BLaER1 treated with 17β-estradiol and CSF1 and Interleukin-3, amounts not matched to agents 10 nM and 100 nM (cell line): ENCODE measurements around the gene NAT14.
A peak's percentile ranks its signal among the peaks of the same experiment; 100 is the strongest.

Experiments
- H3K27ac ChIP-seq, 11 experiments: shearing (Covaris generic); formaldehyde crosslinking; 2 replicates each; pipeline ENCODE4 v1.8.1; 2022
- H3K27me3 ChIP-seq, 11 experiments: shearing (Covaris generic); formaldehyde crosslinking; 2 replicates each; pipeline ENCODE4 v1.8.1; 2022
- H3K36me3 ChIP-seq, 11 experiments: shearing (Covaris generic); formaldehyde crosslinking; 2 replicates each; pipeline ENCODE4 v1.8.1; 2022
- H3K4me1 ChIP-seq, 10 experiments: shearing (Covaris generic); formaldehyde crosslinking; 2 replicates each; pipeline ENCODE4 v1.8.1; 2022
- H3K4me2 ChIP-seq, 11 experiments: shearing (Covaris generic); formaldehyde crosslinking; 2 replicates each; pipeline ENCODE4 v1.8.1; 2022
- H3K4me3 ChIP-seq, 10 experiments: shearing (Covaris generic); formaldehyde crosslinking; 2 replicates each; pipeline ENCODE4 v1.8.1; 2022
- H3K9ac ChIP-seq, 11 experiments: shearing (Covaris generic); formaldehyde crosslinking; 2 replicates each; pipeline ENCODE4 v1.8.1; 2022
- H3K9me3 ChIP-seq, 11 experiments: shearing (Covaris generic); formaldehyde crosslinking; replicated peaks in 1 of 11; 2 replicates each; pipeline ENCODE4 v1.8.1; 2022
- H4K20me1 ChIP-seq, 11 experiments: shearing (Covaris generic); formaldehyde crosslinking; 2 replicates each; pipeline ENCODE4 v1.8.1; 2022
- Cebpa-rat ChIP-seq, 11 experiments: shearing (Covaris generic); IDR thresholded peaks; 2 replicates each; pipeline ENCODE4 v1.8.1; 2022

Gene NAT14

DNA sequence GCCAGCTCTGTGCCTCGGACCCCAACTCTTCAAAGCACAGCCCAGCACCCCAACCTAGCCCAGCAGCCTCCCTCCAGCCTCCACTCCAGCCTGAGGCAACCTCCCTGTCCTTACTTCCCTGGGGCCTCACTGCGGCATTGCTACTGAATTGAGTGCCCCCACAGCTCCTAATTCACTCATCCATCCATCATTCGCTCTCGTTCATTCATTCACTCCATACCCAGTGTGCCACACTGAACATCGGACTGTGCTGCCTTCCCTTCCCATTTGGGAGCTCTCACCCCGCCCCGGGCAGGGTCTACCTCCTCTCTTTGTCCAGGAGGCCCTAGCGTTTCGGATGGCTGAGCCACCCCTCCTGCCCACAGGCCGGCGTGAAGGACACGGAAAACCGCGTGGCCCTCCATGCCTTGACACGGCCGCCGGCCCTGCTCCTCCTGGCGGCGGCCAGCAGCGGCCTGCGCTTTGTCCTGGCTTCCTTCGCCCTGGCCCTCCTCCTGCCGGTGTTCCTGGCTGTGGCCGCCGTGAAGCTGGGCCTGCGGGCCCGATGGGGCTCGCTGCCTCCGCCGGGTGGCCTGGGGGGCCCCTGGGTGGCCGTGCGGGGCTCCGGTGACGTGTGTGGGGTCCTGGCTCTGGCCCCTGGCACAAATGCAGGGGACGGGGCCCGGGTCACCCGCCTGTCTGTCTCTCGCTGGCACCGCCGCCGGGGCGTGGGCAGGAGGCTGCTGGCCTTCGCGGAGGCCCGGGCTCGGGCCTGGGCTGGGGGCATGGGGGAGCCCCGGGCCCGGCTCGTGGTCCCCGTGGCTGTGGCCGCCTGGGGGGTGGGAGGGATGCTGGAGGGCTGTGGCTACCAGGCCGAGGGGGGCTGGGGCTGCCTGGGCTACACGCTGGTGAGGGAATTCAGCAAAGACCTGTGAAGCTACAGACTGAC is 1.3 kb downstream of the NAT14 start:
- Histone ChIP-seq H3K4me3 (peak overlapping the region; percentile 64 to 79 (median 68); a peak in 10 of 20 replicates), H3K27ac (peak overlapping the region in 10 of 11 experiments; percentile 38 to 80 (median 64); a peak in 18 of 22 replicates), H3K9ac (peak overlapping the region; percentile 51 to 83 (median 78); a peak in 20 of 22 replicates), H3K27me3 (no peaks in the 10 kb centered on the region), H3K4me1 (peaks cover 51 to 72% (median 62%) of the 10 kb centered on the region in 10 experiments), H3K9me3 (no peaks in the 10 kb centered on the region), H3K4me2 (peak overlapping the region; percentile 89 to 100 (median 96)), H3K36me3 (peaks cover 2 to 24% (median 12%) of the 10 kb centered on the region in 11 experiments; a peak in 15 of 22 replicates), H4K20me1 (peaks cover 0 to 38% (median 0%) of the 10 kb centered on the region in 11 experiments; a peak in 9 of 22 replicates)
- no peak for TF ChIP-seq Cebpa-rat (IDR thresholded peaks at IDR 0.05)

GRCh38 chr19:55486971-55487923 is 2.3 kb downstream of the NAT14 start:
- TF ChIP-seq Cebpa-rat (IDR thresholded peaks at IDR 0.05): no peak
- Histone ChIP-seq H3K36me3 (peaks cover 0 to 17% (median 11%) of the 10 kb centered on the region in 11 experiments; a peak in 15 of 22 replicates), H3K27ac (peak overlapping the region; percentile 8 to 80 (median 61); a peak in 21 of 22 replicates), H3K9me3 (no peaks in the 10 kb centered on the region), H3K27me3 (no peaks in the 10 kb centered on the region), H3K4me1 (peaks cover 51 to 78% (median 64%) of the 10 kb centered on the region in 10 experiments), H3K4me2 (peak overlapping the region; percentile 89 to 100 (median 96)), H4K20me1 (peaks cover 0 to 35% (median 0%) of the 10 kb centered on the region in 11 experiments; a peak in 9 of 22 replicates), H3K9ac (peak overlapping the region; percentile 31 to 83 (median 78)), H3K4me3 (peak overlapping the region in 2 of 10 experiments; percentile 16 to 79; a peak in 2 of 20 replicates)

DNA sequence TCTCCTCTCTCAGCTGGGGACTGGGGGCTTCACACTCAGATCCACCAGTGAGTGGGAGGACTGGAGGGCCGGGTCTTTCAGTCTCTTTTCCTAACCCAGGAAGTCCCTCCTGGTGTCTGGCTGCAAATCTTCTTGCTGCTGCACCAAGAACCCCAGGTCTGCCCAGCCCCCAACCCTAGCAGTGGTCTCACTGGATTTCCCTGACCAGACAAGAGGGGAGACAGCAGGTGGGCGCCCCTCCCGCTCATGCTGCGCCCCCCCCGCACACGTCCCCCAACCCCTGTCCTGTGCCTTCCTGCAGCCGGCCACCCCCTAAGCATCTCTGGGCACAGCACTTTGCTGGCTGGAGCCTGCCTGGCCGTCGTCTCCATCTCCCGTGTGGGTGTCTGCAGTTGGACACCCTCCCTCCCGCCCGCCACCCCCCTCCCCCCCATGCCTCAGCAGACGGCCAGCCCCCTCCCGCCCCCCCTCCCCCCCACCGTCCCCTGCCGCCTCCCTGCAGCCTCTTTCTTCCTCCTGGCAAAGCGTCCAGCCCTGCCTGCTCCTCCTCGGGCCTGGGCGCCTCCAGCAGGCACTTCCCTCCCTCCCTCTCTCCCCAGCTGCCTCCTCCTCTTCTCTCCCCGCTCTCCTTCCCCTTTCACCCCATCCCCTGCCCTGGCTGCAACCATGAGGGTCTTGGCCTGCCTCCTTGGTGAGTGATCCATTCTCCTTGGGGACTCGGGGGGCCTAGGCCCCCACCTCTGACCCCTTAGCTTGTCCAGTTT is 3.1 kb downstream of the NAT14 start, which contains the start of gene SSC5D:
Gene SSC5D, plus strand, starts transcription at position 513 of the 764 bp plus-strand sequence. Its CDS starts 154 bp downstream, at position 667.
- H3K4me3 ChIP-seq: peak within 1 kb of the TSS in 2 of 10 experiments; percentile 16 to 79; a peak in 1 of 20 replicates
- H3K9me3 ChIP-seq: no peaks in the 10 kb centered on the region
- peaks cover 50 to 78% (median 62%) of the 10 kb centered on the region in 10 experiments for H3K4me1 ChIP-seq
- H4K20me1 ChIP-seq: peaks cover 0 to 29% (median 0%) of the 10 kb centered on the region in 11 experiments; a peak in 9 of 22 replicates
- H3K9ac ChIP-seq: peak within 1 kb of the TSS; percentile 31 to 83 (median 78)
- peak within 1 kb of the TSS; percentile 8 to 80 (median 61); a peak in 21 of 22 replicates for H3K27ac ChIP-seq
- TF ChIP-seq Cebpa-rat (IDR thresholded peaks at IDR 0.05): no peak
- H3K36me3 ChIP-seq: peaks cover 0 to 9% (median 5%) of the 10 kb centered on the region in 11 experiments; a peak in 12 of 22 replicates
- no peaks in the 10 kb centered on the region for H3K27me3 ChIP-seq
- H3K4me2 ChIP-seq: peak within 1 kb of the TSS; percentile 89 to 100 (median 96)

DNA sequence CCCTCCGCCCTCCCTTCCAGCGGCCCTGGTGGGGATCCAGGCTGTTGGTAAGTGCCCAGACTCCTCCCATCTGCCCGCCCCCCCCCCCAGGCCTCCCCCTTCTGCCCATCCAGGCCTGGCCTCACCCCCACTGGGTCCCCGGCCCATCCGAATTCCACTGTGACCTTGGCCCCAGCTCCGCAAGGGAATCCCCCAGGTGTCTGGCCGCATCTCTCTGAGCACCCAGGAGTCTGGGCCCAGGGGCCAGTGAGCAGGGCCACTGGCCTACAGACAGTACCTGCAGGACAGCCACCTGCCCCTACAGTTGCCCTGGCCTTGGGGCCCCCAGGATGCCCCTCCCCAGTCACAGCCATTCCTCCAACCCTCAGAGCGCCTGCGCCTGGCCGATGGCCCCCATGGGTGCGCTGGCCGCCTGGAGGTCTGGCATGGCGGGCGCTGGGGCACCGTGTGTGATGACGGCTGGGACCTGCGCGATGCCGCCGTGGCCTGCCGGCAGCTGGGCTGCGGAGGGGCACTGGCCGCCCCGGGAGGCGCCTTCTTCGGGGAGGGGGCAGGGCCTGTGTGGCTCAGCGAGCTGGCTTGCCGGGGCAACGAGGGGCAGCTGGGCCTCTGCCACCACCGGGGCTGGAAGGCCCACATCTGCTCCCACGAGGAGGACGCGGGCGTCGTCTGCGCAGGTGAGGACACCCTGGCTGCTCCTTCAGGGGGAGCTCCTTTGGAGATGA is 4.2 kb downstream of the NAT14 start:
- Histone ChIP-seq H3K27ac (peak overlapping the region in 1 of 11 experiments; percentile 36; a peak in 1 of 22 replicates), H3K4me1 (peaks cover 39 to 71% (median 54%) of the 10 kb centered on the region in 10 experiments), H3K9me3 (no peaks in the 10 kb centered on the region), H3K4me3 (no peak overlapping the region), H3K4me2 (peak overlapping the region in 10 of 11 experiments; percentile 5 to 65 (median 58); a peak in 17 of 22 replicates), H3K36me3 (no peaks in the 10 kb centered on the region), H3K27me3 (no peaks in the 10 kb centered on the region), H3K9ac (peak overlapping the region in 7 of 11 experiments; percentile 24 to 42 (median 33); a peak in 4 of 22 replicates), H4K20me1 (peaks cover 0 to 18% (median 0%) of the 10 kb centered on the region in 11 experiments; a peak in 6 of 22 replicates)
- no peak for TF ChIP-seq Cebpa-rat (IDR thresholded peaks at IDR 0.05)

GRCh38 chr19:55489711-55490477 is 4.9 kb downstream of the NAT14 start:
- TF ChIP-seq Cebpa-rat (IDR thresholded peaks at IDR 0.05): no peak
- peak overlapping the region in 7 of 11 experiments; percentile 24 to 42 (median 33); a peak in 4 of 22 replicates for H3K9ac ChIP-seq
- H3K27me3 ChIP-seq: no peaks in the 10 kb centered on the region
- H3K9me3 ChIP-seq: no peaks in the 10 kb centered on the region
- peaks cover 33 to 69% (median 53%) of the 10 kb centered on the region in 10 experiments for H3K4me1 ChIP-seq
- H4K20me1 ChIP-seq: peaks cover 0 to 15% (median 0%) of the 10 kb centered on the region in 11 experiments; a peak in 4 of 22 replicates
- peak overlapping the region in 10 of 11 experiments; percentile 5 to 65 (median 55); a peak in 17 of 22 replicates for H3K4me2 ChIP-seq
- peak overlapping the region in 1 of 11 experiments; percentile 36; a peak in 1 of 22 replicates for H3K27ac ChIP-seq
- H3K36me3 ChIP-seq: no peaks in the 10 kb centered on the region
- no peak overlapping the region for H3K4me3 ChIP-seq

DNA sequence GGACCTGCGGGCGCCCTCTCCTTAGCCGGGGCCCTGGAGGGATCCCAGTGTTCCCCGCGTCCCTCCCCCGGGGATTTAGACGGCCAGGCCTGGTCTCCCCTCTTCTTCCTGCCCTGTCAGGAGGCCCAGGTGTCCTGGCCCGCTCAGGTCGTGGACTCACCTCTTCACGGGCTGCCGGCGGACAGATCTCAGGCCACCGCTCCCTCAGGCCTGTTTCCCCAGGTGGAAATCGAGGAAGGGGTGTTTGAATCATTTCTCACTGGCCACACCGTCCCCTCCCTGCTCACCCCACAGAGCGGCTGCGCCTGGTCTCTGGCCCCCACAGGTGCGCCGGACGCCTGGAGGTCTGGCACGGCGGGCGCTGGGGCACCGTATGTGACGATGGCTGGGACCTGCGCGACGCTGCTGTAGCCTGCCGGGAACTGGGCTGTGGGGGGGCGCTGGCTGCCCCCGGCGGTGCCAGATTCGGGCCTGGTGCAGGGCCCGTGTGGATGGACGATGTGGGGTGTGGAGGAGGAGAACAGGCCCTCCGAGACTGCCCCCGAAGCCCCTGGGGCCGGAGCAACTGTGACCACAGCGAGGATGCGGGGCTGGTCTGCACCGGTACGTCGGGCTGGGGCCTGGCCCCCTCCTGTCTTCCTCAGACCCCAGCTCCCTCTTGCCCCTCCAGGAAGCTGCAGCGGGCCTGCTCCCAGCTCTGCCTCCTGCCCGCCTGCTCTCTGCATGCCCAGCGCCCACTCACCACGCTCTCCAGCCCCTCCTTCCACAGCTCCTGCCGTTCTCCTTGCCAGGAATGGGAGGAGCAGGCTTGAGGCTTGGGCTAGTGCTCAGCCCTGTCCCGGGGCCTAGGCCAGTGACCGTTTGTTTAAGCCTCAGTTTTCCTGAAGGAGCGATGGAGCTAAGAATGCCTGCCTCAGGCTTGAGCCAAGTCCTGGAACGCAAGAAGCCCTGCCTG is 5.8 kb downstream of the NAT14 start:
- Histone ChIP-seq H3K9ac (peak overlapping the region in 1 of 11 experiments; percentile 9; a peak in 1 of 22 replicates), H4K20me1 (peaks cover 0 to 15% (median 0%) of the 10 kb centered on the region in 11 experiments; a peak in 4 of 22 replicates), H3K27ac (no peak overlapping the region), H3K9me3 (no peaks in the 10 kb centered on the region), H3K36me3 (no peaks in the 10 kb centered on the region), H3K4me3 (no peak overlapping the region), H3K27me3 (no peaks in the 10 kb centered on the region), H3K4me1 (peaks cover 27 to 66% (median 47%) of the 10 kb centered on the region in 10 experiments), H3K4me2 (0 out of 22 replicates have a peak overlapping the region, but pooled peaks of 1 of the 11 experiments have one; percentile 7)
- no peak for TF ChIP-seq Cebpa-rat (IDR thresholded peaks at IDR 0.05)
